ENCODE data around the gene HDAC8.

DNA sequence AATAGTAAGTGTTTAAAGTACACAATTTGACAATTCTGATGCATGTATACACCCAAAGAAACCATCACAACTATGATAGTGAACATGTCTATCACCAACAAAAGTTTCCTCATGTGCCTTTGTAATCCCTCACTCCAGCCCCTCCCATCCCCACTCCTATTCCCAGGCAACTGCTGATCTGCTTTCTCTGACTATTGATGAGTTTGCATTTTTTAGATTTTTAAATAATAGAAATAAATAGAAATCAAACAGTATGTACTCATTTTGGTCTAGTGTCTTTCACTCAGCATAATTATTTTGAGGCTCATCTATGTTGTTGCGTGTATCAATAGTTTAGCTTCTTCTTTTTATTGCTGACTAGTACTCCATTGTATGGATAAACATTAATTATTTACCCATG, 290.3 kb downstream of the HDAC8 start:
- TF ChIP-seq, protein P1, sequence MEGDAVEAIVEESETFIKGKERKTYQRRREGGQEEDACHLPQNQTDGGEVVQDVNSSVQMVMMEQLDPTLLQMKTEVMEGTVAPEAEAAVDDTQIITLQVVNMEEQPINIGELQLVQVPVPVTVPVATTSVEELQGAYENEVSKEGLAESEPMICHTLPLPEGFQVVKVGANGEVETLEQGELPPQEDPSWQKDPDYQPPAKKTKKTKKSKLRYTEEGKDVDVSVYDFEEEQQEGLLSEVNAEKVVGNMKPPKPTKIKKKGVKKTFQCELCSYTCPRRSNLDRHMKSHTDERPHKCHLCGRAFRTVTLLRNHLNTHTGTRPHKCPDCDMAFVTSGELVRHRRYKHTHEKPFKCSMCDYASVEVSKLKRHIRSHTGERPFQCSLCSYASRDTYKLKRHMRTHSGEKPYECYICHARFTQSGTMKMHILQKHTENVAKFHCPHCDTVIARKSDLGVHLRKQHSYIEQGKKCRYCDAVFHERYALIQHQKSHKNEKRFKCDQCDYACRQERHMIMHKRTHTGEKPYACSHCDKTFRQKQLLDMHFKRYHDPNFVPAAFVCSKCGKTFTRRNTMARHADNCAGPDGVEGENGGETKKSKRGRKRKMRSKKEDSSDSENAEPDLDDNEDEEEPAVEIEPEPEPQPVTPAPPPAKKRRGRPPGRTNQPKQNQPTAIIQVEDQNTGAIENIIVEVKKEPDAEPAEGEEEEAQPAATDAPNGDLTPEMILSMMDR (IDR thresholded peaks at IDR 0.05), result no peak
- TF ChIP-seq EP300 (IDR thresholded peaks at IDR 0.05) (no peak), POLR2A (IDR thresholded peaks at IDR 0.05) (no peak)

Measured in stomach (tissue), 4 donors.